ENCODE data around the gene VIPR1.
"Not testable (repeated sequence)": the region's sequence is repeated elsewhere in the genome, so short reads cannot be mapped to it uniquely, and the experiment has no call there.

Gene VIPR1

GRCh38 chr3:42569593-42570142, 67.2 kb downstream of the VIPR1 start:
- H3K4me1 ChIP-seq (ENCODE audit: control insufficient read depth, insufficient read depth, low read length): no peaks in the 10 kb centered on the region
- H3K36me3 ChIP-seq (ENCODE audit: control insufficient read depth, insufficient read depth, low read length): peaks cover 3% of the 10 kb centered on the region
- no peaks in the 10 kb centered on the region for H3K9me3 ChIP-seq (ENCODE audit: control insufficient read depth, insufficient read depth, low read length)
- no peaks in the 10 kb centered on the region for H3K27me3 ChIP-seq (ENCODE audit: control insufficient read depth, insufficient read depth, low read length)
- H3K9ac ChIP-seq (ENCODE audit: low read depth, low read length): no peak overlapping the region
- H3K4me3 ChIP-seq (ENCODE audit: low read depth, low read length): no peak overlapping the region

GRCh38 chr3:42572278-42572677, 69.8 kb downstream of the VIPR1 start:
- no peaks in the 10 kb centered on the region for H3K27me3 ChIP-seq (ENCODE audit: control insufficient read depth, insufficient read depth, low read length)
- H3K9ac ChIP-seq (ENCODE audit: low read depth, low read length): no peak overlapping the region
- H3K36me3 ChIP-seq (ENCODE audit: control insufficient read depth, insufficient read depth, low read length): peaks cover 3% of the 10 kb centered on the region
- H3K4me1 ChIP-seq (ENCODE audit: control insufficient read depth, insufficient read depth, low read length): no peaks in the 10 kb centered on the region
- no peaks in the 10 kb centered on the region for H3K9me3 ChIP-seq (ENCODE audit: control insufficient read depth, insufficient read depth, low read length)
- no peak overlapping the region for H3K4me3 ChIP-seq (ENCODE audit: low read depth, low read length)

- Histone ChIP-seq H3K9me3 (ENCODE audit: control insufficient read depth, insufficient read depth, low read length) (no peaks in the 10 kb centered on the region), H3K9ac (ENCODE audit: low read depth, low read length) (no peak overlapping the region), H3K36me3 (ENCODE audit: control insufficient read depth, insufficient read depth, low read length) (no peaks in the 10 kb centered on the region), H3K27me3 (ENCODE audit: control insufficient read depth, insufficient read depth, low read length) (no peaks in the 10 kb centered on the region), H3K4me3 (ENCODE audit: low read depth, low read length) (no peak overlapping the region), H3K4me1 (ENCODE audit: control insufficient read depth, insufficient read depth, low read length) (no peaks in the 10 kb centered on the region)
Observed at GRCh38 chr3:42575137-42575741, 72.8 kb downstream of the VIPR1 start.

GRCh38 chr3:42578054-42578453, 75.6 kb downstream of the VIPR1 start:
- Histone ChIP-seq H3K27me3 (ENCODE audit: control insufficient read depth, insufficient read depth, low read length) (no peaks in the 10 kb centered on the region), H3K36me3 (ENCODE audit: control insufficient read depth, insufficient read depth, low read length) (no peaks in the 10 kb centered on the region), H3K9me3 (ENCODE audit: control insufficient read depth, insufficient read depth, low read length) (no peaks in the 10 kb centered on the region), H3K4me1 (ENCODE audit: control insufficient read depth, insufficient read depth, low read length) (peaks cover 3% of the 10 kb centered on the region), H3K4me3 (ENCODE audit: low read depth, low read length) (no peak overlapping the region), H3K9ac (ENCODE audit: low read depth, low read length) (no peak overlapping the region)

GRCh38 chr3:42579346-42579745, 76.9 kb downstream of the VIPR1 start:
- H3K9me3 ChIP-seq (ENCODE audit: control insufficient read depth, insufficient read depth, low read length); H3K4me3 ChIP-seq (ENCODE audit: low read depth, low read length); H3K36me3 ChIP-seq (ENCODE audit: control insufficient read depth, insufficient read depth, low read length); H3K4me1 ChIP-seq (ENCODE audit: control insufficient read depth, insufficient read depth, low read length); H3K27me3 ChIP-seq (ENCODE audit: control insufficient read depth, insufficient read depth, low read length); H3K9ac ChIP-seq (ENCODE audit: low read depth, low read length): not testable (repeated sequence)

- Histone ChIP-seq H3K9me3 (ENCODE audit: control insufficient read depth, insufficient read depth, low read length) (no peaks in the 10 kb centered on the region), H3K4me3 (ENCODE audit: low read depth, low read length) (peak overlapping the region; percentile 83), H3K27me3 (ENCODE audit: control insufficient read depth, insufficient read depth, low read length) (no peaks in the 10 kb centered on the region), H3K4me1 (ENCODE audit: control insufficient read depth, insufficient read depth, low read length) (peaks cover 6% of the 10 kb centered on the region), H3K9ac (ENCODE audit: low read depth, low read length) (peak overlapping the region; percentile 27), H3K36me3 (ENCODE audit: control insufficient read depth, insufficient read depth, low read length) (no peaks in the 10 kb centered on the region)
Observed at GRCh38 chr3:42581400-42581708, 78.9 kb downstream of the VIPR1 start.

- no peaks in the 10 kb centered on the region for H3K27me3 ChIP-seq (ENCODE audit: control insufficient read depth, insufficient read depth, low read length)
- H3K4me3 ChIP-seq (ENCODE audit: low read depth, low read length): peak within 1 kb of the TSS; percentile 83
- H3K9ac ChIP-seq (ENCODE audit: low read depth, low read length): peak within 1 kb of the TSS; percentile 56
- no peaks in the 10 kb centered on the region for H3K9me3 ChIP-seq (ENCODE audit: control insufficient read depth, insufficient read depth, low read length)
- no peaks in the 10 kb centered on the region for H3K36me3 ChIP-seq (ENCODE audit: control insufficient read depth, insufficient read depth, low read length)
- H3K4me1 ChIP-seq (ENCODE audit: control insufficient read depth, insufficient read depth, low read length): peaks cover 6% of the 10 kb centered on the region
Observed at GRCh38 chr3:42581709-42582473, 79.4 kb downstream of the VIPR1 start, which contains the start of gene SEC22C. SEC22C (minus strand) TSS chr3:42581967; CDS start chr3:42569046, 12,921 bp downstream.

GRCh38 chr3:42582474-42583070, 80.1 kb downstream of the VIPR1 start:
- H3K4me3 ChIP-seq (ENCODE audit: low read depth, low read length): peak overlapping the region; percentile 83
- H3K9me3 ChIP-seq (ENCODE audit: control insufficient read depth, insufficient read depth, low read length): no peaks in the 10 kb centered on the region
- H3K36me3 ChIP-seq (ENCODE audit: control insufficient read depth, insufficient read depth, low read length): no peaks in the 10 kb centered on the region
- H3K4me1 ChIP-seq (ENCODE audit: control insufficient read depth, insufficient read depth, low read length): peaks cover 6% of the 10 kb centered on the region
- H3K9ac ChIP-seq (ENCODE audit: low read depth, low read length): peak overlapping the region; percentile 56
- H3K27me3 ChIP-seq (ENCODE audit: control insufficient read depth, insufficient read depth, low read length): no peaks in the 10 kb centered on the region
